HG02852 (cell line): ENCODE data around the gene ASIC5.

ENCODE experiments used
- ATAC-seq: cut with Tn5 transposase; IDR thresholded peaks from one replicate; pipeline ENCODE4 v1.9.1; 2021; ENCODE audit warnings: mild to moderate bottlenecking, moderate library complexity; ENCODE audit not compliant: unreplicated experiment

Gene ASIC5

DNA sequence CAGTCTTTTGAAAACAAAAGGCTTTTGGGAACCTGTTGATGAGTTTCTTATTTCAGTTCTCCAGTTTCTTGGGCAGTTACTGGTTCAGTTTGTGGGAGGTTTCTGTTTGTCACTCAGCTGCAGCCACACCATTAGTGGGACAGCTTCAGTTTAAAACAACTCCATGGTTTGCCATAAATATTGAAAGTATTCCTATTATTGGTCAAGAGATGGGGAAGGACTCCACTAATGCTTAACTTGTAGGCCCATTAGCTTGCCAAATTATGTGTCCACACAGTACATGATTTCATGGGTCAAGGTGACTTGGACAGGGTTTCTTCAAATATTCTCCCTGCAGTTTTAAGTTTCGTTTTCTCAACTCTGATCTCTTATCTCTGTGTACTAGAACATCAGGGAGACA, 15.5 kb upstream of the ASIC5 start:
- ATAC-seq = peak; percentile 68

DNA sequence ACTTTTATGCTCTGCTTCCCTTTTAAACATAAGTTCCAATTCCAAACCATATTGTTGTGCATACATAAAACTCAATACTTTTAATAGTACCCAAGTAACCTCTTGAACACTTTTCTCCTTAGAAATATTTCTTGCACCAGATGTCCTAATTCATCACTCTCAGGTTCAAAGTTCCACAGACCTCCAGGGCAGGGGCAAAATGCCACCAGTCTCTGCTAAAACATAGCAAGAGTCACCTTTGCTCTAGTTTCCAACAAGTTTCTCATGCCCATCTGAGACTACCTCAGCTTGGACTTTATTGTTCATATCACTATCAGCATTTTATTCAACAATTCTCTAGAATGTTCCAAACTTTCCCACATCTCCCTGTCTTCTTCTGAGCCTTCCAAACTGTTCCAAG, 13.7 kb upstream of the ASIC5 start:
- no peak for ATAC-seq

DNA sequence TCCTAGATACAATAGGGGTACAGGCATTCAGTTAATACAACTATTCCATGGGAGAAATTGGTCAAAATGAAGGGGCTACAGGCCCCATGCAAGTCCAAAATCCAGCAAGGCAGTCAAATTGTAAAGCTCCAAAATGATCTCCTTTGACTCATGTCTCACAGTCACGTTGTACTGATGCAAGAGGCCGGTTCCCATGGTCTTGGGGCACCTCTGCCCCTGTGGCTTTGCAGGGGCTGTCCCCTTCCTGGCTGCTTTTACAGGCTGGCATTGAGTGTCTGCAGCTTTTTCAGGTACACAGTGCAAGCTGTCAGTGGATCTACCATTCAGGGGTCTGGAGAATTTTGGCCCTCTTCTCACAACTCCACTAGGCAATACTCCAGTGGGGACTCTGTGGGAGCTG, 12.5 kb upstream of the ASIC5 start:
- ATAC-seq = no peak

DNA sequence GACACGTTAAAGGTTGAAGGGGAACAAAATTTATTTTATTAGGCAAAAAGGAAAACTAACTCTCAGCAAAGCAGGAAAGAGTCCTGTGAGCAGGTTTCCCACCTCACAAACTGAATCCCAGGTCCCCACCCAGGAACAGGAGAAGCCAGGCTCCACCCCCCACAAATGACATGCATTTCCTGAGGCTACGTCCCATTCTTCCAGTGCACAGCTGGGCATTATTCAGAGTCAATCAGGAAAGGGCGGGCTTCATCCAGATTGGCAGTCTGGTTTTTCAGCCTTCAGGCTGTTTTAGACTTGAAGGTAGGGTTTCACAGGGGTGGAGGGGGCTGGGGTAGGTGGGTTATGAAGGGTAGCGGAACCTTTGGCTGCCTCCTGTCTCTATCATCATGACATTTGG, 11.9 kb upstream of the ASIC5 start:
- ATAC-seq = no peak

DNA sequence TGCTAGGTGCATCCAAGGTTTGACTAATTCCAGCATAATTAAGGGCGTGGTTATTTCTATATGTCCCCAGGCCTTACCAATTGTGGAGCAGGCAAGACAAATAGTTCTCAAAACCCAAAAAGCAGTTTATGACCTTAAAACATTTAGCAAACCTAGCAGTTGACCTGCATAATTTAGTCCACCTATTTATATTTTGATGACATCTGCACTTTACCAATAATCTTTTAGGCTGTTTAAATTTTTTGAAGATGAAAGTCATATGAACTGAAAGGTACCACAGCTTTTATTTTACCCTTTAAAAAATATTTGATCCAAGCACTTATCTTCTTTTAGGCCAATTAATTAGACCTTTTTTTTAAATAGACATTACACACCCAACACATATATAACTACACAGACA, 9.8 kb upstream of the ASIC5 start:
- ATAC-seq = no peak

DNA sequence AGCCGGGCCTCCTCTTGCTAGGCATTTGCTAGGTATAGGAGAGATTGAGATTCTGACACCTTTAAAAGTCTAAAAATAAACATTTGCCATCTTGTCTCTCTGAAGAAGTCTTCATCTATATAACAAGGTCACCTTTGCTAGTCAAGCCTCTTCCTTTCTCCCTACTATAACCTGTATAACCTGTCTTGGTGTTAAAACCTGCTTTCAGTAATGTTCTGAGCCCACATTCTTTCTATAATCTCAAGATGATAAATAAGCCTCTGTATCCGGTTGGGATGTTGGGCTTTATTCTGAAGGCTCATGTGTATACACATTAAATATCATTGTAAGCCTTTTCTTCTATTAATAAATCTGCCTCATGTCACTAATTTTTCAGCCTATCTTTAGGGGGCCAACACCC, 10.2 kb downstream of the ASIC5 start:
- ATAC-seq = no peak

DNA sequence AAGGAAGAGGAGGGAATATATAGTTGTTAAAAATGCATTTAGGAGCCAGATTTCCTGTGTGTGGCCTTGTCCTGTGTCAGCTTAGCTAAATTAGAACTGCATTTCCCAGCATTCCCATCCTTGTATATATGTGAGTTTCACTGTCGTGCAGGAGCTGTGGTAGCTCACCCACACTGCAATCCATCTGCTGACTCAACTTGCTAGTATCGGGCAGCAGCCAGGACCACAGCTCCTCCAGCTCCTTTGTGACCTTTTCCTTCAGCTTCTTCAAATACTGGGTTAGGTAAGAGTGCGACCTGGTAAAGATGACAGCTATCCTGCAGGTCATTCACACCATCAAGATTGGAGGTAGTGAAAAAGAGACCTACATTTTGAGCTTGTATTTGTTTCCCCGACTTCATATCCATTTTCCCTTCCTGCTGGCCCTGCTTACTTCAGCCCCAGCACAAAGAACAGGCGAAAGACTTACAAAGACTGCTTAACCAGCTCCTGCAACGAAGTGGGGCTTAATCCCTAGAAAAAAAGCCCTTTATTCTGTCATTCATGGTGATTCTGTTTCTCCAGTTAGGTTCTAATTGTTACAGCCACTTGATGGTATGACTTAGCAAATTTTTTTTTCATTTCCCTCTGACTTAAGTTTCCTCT, 11.4 kb downstream of the ASIC5 start:
- ATAC-seq = no peak

DNA sequence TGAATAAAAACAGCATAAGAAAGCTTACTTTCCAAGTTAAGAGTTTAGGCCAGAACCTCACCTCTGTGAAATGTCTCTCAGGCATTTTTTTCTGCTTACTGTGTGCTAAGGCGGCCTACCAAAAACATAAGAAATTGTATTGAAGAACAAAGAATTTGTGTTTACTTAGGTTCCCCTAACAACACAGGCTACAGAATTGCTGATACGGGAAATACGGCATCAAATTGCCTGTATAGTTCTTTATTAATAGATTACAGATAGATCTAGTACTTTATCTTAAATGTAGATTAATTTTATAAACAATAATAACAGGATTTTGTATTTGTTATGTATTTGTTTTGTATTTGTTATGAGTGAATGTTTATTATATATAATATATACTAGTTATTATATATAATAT, 12.9 kb downstream of the ASIC5 start:
- no peak for ATAC-seq

DNA sequence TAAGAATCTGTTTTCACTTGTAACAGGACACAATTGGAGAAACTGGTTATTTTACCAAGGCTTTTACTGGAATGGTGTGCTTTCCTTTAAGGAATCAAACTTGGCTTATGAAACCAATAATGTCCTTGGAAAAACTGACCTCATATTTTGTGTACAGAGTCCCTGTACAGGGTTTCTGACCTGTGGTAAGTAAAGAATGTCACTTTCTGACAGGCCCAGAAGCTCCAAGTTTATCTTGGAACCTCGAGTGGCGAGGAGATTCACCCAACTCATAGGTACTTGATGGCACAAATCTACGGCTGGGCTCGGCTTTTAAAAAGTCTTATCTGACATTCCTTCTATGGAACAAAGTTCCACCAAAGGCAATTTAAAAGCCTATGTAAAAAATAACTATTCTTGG, 17.0 kb downstream of the ASIC5 start:
- ATAC-seq = no peak

DNA sequence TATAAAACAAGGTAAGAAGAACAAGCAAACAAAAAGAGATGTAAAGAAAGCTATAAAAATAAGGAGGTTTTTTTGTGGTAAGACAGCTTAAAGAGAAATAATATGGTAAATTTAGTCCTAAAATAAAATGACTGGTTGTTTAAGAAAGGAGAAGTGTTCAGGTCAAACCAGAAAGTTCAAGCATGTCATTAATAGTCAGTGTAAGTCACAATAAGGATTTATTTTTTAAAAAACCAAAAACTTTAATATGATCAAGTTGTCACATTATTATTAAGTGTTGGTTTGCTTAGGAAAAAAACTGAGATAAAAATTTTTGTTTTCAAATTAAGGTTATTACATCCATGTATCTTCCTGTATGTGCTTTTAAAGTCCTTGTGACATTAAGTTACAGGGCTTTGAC, 19.1 kb downstream of the ASIC5 start:
- ATAC-seq = no peak

DNA sequence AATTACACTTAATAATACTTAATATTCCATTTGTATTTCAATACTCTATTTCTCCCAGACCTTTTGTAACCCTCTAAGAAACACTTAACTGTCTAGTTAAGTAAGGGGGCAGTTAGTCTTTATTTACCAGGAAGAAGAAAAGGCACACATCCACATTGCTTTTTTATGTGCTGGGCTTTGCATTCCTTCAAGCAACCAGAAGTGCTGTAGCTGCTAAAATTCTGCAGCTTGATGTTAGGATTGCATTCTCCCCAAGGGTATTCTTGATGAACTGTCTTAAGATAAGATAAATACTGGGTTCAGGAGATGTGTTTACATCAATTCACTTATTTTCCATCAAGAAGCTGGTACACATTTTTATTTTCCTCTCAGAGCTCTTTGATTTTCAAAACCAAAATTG, 24.0 kb downstream of the ASIC5 start:
- no peak for ATAC-seq

DNA sequence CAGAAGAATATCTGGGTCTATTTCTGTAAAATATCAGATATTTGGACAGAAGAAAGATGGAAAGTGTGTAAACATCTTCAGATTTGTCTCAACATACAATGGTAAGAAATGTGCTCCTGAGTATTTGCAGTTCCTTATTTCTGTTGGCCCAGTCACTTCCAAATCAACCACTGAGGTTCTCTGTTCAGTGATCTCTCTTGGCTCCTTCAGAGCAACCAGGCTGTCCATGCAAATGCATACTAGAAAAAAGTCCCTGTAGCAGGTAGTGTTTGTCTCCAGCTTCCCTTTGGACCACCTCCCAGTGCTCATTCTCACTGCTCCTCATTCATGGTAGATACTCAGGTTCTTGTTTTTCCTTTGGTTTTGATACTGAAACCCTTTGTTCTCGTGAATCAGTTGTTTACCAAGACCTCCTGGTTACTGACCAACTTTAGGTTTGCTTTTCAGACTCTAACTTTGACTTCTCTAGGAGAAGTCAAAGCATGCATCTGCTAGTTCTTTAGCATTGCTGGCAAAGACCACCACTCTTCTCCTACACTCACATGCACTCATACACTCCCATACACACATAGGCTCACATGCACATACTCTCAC, 28.8 kb downstream of the ASIC5 start:
- ATAC-seq = peak; percentile 50

DNA sequence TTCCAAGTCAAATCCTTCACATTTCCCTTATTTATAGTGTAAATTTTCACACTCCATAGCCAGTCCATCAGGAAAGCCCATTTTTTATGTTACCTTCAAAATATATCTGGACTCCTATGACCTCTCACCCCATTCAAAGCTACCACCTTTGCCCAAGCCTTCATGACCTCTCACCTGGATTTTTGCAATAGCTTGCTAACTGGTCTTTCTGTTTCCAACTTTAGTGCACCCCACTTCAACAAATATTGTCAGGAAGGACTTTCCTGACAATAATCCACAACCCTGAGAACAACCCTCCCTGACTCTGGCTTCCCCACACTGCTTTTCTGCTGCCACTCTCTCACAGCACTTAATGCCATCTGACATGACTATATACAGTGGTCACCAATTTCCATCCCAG, 33.4 kb downstream of the ASIC5 start:
- no peak for ATAC-seq

DNA sequence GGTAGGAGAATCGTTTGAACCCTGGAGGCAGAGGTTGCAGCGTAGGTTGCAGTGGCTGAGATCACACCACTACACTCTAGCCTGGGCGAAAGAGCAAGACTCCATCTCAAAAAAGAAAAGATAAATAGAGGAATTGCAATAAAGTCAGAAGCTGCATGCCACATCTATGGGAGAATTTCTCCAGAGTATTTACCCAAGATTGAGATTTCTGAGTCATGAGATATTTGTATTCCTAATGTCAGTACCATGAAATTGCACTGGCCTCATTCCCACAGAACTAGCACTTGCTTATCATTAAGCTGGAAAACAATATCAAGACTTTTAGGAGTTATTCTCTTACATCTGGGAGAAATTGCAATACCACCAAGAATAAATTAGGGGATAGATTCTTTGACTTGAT, 37.4 kb downstream of the ASIC5 start:
- ATAC-seq = no peak

DNA sequence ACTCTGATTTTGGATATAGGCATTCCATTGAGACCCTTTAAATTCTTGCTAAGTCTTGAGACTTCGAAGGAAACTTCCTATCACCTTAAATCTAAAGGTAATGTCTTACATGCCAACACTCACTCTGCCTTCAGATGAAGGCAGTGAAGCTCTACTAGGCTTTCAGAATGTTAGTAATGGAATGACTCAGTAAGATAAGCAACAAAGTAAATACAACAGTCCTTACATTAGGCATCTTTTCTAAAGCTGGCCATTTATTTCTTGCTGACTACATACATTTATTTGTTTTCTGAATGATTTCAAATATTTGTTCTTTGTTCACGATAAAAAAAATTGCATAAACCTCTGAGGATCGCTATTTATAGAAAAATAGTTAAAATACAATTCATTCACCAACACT, 43.5 kb downstream of the ASIC5 start:
- ATAC-seq = no peak

DNA sequence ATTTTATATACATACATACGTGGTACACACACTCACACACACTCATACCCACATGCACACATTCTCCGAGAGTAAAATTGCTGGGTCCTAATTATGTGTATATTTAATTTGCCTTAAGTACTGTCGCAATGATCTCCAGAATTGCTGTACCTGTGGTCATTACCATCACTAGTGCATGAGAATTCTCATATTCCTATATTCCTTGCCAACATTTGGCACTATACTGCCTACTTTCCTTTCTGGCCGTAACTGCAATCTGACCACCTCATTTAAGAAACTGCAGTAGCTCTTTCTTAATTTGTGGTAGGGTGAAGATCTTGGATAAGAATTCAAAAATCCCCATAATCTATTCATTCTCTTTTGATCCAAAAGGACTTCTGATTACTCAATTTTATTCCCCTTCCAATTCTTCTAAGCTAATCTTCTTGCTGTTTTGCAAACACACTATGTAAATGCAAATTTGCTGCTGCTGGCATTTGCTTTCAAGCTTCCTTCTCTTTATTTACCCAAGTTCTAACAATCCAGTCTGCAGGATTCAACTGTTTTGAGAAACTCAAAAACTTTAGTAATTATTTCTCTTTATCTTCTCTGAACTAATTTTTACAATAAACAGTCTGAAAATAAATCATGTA, 45.1 kb downstream of the ASIC5 start:
- no peak for ATAC-seq

DNA sequence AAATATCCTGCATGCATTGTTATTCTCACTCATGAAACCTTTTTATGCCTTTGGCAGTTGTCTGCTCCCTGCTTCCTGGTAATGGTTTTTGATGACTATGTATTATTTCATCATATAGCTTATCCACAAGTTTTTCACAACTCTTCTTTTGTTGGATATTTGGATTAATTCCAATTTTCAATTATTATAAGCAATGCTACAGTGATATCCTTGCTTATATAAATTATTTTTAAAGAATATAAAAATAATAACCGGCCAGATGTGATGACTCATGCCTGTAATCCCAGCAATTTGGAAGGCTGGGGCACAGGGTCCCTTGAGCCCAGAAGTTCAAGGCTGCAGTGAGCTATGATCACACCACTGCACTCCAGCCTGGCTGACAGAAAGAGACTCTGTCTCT, 47.0 kb downstream of the ASIC5 start:
- no peak for ATAC-seq

DNA sequence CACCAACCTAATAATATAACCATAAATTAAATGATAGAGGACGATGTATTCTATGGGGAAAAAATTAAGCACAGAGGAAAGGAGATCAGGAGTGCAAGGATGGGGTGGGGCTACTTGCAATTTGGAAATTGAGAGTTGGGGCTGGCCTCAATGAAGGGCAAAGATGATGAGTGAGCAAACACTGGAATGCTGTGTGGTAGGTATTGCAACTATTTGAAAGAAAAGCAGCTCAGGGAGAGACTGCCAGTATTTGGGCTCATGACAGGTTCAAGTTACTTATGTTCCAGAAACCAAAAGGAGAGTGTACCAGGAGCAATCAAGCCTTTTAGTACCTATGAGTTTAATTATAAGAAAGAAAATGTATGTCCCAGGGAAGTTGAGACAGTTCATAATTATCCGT, 47.4 kb downstream of the ASIC5 start:
- ATAC-seq = no peak

DNA sequence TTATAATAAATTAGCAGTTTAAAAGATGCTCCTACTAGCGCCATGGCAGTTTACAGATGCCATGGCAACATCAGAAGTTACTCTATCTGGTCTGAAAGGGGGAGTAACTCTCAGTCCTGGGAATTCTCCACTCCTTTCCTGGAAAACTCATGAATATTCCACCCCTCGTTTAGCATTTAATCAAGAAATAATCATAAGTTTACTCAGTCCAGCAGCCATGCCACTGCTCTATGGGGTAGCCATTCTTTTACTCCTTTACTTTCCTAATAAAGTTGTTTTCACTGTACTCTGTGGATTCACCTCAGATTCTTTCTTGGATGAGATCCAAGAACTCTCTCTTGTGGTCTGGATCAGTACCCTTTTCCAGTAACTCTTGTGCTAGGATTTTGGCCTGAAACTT, 55.0 kb downstream of the ASIC5 start:
- no peak for ATAC-seq

DNA sequence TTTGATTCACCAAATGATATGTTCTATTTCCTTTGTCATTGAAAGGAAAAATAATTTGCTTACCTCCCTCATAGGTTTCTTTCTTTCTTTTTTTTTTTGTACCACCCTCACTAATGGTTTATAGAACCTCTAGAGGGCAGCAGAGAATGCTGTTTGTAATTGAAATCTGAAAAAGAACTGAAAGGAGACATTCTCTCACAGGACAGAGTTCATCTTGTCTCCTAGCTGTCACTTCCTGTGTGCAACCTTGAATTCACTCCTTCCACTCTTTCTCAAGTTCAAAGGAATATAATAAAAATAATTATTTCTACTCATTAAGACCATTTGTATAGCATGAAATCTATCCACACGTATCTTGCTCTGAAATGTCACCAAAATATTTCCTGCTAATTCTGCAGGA, 56.2 kb downstream of the ASIC5 start:
- ATAC-seq = peak; percentile 95

DNA sequence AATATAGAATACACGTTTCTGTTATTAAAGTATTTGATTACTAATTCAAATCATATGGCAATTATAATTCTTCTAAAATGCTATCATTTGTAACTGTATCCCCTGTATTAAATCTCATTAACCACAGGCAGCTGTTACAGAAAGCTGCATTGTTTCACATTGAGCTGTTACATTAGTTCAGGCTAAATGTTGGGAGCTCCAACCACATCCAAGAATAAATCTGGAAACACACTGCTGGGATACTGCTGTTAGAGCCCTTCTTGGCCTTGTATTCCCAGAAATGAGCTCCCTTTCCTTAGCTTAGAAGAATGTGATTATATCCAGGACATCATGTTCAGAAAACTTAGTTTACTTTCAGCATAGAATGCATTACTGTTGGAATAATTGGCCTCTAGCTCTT, 59.1 kb downstream of the ASIC5 start:
- ATAC-seq = no peak

DNA sequence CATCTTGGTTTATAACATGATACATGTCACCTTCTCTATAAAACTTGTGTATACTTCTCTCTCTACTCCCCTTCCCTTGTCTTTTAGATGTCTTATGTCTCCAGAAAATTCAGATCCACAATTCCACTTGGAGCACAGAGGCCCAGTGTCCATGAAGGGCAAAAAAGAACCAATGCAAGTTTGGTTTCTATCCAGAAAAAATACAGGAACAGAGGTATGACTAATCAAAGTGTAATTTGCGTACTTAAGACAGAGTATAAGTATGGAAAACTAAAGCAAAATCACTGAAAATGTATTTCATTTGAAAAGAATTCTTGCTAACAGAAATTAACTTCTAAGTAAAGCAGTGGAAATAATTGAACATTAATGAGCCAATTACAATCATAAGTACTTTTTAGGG, 61.1 kb downstream of the ASIC5 start:
- ATAC-seq = no peak
